SK-N-DZ (cell line): ENCODE measurements around the gene PCDHGB7. TPM values are rescaled to one million over a fixed set of nuclear protein-coding genes. Genes with fewer than 3 reads are reported as not detected.
"Not testable (repeated sequence)": the region's sequence is repeated elsewhere in the genome, so short reads cannot be mapped to it uniquely, and the experiment has no call there.

Source experiments
- DNase-seq: peaks from one replicate; pipeline ENCODE4 v3.0.0-alpha.2; 2015; ENCODE audit warnings: low spot score
- polyA plus RNA-seq, 2 experiments: library from polyadenylated mRNA; depleted of rRNA; stranded (reverse); fragments of >200 nt; gene quantifications; 2 replicates each; pipeline ENCODE4 v1.2.3, GENCODE V29; 2014

PCDHGB7 gene
- polyA plus RNA-seq (2014; cell fraction: cytosol; rRNA removed) = 0.56 and 0.78 TPM in 2 replicates
- polyA plus RNA-seq (2014; cell fraction: nucleus; rRNA removed) = 0.35 and 0.36 TPM in 2 replicates

DNA sequence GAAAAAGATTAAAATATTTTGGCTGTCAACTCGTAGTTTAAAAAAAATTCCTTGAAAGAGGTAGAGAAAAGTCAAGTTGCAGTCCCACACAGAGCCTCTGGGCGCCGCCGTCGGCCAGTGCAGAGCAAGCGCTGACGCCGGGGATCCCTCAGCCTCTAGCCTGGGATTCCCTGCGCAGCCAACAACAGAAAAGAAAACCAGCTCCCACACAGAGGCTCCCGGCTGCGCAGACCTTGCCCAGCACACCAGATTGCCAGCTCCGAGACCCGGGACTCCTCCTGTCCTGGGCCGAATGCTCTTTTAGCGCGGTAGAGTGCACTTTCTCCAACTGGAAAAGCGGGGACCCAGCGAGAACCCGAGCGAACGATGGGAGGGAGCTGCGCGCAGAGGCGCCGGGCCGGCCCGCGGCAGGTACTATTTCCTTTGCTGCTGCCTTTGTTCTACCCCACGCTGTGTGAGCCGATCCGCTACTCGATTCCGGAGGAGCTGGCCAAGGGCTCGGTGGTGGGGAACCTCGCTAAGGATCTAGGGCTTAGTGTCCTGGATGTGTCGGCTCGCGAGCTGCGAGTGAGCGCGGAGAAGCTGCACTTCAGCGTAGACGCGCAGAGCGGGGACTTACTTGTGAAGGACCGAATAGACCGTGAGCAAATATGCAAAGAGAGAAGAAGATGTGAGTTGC, at the start of gene PCDHGB7:
Gene PCDHGB7, plus strand, starts transcription at position 184 of the 679 bp plus-strand sequence. Its CDS starts 183 bp downstream, at position 367.
- DNase-seq = peak; percentile 29

DNA sequence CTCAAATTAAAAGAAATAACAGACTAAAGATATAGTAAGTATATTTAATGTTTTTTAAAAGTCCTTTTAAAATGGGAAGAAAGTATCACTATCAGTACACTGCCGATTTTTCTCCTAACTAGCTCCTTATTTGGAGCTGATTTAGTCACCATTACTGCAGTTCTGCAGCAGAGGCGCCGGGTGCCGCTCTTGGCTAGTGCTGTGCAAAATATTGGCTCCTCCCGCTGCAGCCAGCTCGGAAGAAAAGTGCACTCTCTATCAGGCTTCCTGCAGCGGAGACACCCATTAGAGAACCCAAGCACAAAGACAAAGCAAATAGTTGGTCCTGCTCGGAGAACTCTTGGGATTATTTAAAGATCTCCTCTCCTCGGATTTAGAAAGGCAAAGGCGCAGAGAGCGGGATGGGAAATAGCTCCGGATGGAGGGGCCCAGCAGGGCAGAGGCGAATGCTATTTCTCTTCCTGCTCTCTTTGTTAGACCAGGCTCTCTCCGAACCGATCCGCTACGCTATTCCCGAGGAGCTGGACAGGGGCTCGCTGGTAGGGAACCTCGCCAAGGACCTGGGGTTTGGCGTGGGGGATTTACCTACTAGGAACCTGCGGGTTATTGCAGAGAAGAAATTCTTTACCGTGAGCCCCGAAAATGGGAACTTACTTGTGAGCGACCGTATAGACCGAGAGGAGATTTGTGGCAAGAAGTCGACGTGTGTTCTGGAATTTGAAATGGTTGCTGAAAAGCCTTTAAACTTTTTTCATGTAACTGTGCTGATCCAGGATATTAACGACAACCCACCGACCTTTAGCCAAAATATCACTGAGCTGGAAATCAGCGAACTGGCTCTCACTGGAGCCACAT, 47.3 kb upstream of the PCDHGB7 start, which contains the start of gene PCDHGB3:
Gene PCDHGB3, plus strand, starts transcription at position 249 of the 855 bp plus-strand sequence. Its CDS starts 153 bp downstream, at position 402.
- no peak for DNase-seq

DNA sequence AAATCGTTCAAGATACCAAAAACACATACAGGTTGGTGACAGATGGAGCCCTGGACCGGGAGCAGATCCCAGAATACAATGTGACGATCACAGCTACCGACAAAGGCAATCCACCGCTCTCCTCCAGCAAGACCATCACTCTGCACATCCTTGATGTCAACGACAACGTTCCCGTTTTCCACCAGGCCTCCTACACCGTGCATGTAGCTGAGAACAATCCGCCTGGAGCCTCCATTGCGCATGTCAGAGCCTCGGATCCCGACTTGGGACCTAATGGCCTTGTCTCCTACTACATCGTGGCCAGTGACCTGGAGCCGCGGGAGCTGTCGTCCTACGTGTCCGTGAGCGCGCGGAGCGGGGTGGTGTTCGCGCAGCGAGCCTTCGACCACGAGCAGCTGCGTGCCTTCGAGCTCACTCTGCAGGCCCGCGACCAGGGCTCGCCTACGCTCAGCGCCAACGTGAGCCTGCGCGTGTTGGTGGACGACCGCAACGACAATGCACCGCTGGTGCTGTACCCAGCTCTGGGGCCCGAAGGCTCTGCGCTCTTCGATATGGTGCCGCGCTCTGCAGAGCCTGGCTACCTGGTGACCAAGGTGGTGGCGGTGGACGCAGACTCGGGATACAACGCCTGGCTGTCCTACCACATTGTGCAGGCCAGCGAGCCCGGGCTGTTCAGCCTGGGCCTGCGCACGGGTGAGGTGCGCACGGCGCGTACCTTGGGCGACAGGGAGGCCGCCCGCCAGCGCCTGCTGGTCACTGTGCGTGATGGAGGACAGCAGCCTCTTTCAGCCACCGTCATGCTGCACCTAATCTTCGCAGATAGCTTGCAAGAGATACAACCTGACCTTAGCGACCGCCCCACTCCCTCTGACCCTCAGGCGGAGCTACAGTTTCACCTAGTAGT, 45.7 kb upstream of the PCDHGB7 start:
- DNase-seq = no peak

DNA sequence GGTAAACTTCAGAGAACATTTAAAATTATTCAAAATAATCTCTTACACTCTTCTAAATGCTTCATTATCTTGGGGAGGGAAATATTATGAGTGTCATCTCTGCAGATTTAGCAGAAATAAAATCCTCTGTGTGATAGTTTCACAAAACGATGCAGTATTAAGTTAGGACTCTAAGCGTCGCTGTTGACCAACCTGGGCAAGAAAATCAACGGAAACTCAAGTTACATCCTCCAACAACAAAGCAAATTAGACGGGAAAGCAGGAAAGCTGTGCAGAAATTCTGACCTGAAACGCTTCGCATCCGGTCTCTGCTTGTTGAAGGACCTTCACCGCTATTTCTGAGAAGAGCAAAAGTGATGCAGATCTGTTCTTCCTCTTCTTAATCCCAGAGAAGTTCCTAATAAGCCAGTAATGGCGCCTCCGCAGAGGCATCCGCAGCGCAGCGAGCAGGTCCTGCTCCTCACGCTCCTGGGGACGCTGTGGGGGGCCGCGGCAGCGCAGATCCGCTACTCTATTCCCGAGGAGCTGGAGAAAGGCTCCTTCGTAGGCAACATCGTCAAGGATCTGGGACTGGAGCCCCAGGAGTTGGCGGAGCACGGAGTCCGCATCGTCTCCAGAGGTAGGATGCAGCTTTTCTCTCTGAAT, 43.7 kb upstream of the PCDHGB7 start, which contains the start of gene PCDHGA6:
Gene PCDHGA6, plus strand, starts transcription at position 219 of the 645 bp plus-strand sequence. Its CDS starts 193 bp downstream, at position 412.
- no peak for DNase-seq

DNA sequence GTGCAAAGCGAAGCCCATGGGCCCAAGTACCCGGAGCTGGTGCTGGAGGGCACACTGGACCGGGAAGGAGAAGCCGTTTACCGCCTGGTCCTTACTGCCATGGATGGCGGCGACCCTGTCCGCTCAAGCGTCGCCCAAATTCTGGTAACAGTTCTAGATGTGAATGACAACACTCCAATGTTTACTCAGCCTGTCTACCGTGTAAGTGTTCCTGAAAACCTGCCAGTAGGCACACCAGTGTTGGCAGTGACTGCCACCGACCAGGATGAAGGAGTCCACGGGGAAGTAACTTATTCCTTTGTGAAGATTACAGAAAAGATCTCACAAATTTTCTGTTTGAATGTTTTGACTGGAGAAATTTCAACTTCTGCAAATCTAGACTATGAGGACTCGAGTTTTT, 42.9 kb upstream of the PCDHGB7 start:
- no peak for DNase-seq

DNA sequence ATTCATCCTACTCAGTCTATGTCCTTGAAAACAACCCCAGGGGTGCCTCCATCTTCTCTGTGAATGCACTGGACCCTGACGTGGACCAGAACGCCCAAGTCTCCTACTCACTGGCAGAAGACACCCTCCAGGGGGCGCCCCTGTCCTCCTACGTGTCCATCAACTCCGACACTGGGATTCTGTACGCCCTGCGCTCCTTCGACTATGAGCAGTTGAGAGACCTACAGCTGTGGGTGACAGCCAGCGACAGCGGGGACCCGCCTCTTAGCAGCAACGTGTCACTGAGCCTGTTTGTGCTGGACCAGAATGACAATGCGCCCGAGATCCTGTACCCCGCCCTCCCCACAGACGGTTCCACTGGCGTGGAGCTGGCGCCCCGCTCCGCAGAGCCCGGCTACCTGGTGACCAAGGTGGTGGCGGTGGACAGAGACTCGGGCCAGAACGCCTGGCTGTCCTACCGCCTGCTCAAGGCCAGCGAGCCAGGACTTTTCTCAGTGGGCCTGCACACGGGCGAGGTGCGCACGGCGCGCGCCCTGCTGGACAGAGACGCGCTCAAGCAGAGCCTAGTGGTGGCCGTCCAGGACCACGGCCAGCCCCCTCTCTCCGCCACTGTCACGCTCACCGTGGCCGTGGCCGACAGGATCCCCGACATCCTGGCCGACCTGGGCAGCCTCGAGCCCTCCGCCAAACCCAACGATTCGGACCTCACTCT, 41.9 kb upstream of the PCDHGB7 start:
- not testable (repeated sequence) for DNase-seq

DNA sequence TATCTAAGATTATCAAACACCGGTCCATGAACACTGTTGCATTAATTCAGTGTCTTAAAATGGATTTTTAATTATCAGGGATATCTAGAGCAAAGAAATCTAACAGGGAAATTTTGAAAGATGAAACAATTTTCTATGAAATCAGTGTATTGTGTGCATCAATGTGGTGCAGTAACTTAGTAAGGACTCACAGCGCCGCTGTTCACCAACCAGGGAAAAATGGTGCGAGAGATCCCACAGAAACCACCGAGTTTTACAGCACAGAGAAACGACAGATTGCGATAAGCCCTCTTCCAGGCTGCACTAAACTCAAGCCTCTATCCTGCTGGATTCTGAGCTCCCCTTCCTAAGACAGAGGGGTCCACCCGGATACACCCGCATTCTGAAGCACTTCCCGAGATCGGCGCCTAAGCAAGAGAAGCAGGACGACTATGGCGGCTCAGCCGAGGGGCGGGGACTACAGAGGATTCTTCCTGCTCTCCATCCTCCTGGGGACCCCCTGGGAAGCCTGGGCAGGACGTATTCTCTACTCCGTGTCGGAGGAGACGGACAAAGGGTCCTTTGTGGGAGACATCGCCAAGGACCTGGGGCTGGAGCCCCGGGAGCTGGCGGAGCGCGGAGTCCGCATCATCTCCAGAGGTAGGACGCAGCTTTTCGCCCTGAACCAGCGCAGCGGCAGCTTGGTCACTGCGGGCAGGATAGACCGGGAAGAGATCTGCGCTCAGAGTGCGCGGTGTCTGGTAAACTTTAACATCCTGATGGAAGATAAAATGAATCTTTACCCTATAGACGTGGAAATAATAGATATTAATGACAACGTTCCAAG, 34.8 kb upstream of the PCDHGB7 start, which contains the start of gene PCDHGA7:
Gene PCDHGA7, plus strand, starts transcription at position 274 of the 826 bp plus-strand sequence. Its CDS starts 158 bp downstream, at position 432.
- no peak for DNase-seq

DNA sequence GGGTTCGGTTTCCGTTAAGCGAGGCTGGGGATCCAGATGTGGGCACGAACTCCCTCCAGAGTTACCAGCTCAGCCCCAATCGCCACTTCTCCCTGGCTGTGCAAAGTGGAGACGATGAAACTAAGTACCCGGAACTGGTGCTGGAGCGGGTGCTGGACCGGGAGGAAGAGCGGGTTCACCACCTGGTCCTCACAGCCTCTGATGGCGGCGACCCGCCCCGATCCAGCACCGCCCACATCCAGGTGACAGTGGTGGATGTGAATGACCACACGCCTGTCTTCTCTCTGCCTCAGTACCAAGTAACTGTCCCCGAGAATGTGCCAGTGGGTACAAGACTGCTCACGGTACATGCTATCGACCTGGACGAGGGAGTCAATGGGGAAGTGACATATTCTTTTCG, 34.1 kb upstream of the PCDHGB7 start:
- no peak for DNase-seq

DNA sequence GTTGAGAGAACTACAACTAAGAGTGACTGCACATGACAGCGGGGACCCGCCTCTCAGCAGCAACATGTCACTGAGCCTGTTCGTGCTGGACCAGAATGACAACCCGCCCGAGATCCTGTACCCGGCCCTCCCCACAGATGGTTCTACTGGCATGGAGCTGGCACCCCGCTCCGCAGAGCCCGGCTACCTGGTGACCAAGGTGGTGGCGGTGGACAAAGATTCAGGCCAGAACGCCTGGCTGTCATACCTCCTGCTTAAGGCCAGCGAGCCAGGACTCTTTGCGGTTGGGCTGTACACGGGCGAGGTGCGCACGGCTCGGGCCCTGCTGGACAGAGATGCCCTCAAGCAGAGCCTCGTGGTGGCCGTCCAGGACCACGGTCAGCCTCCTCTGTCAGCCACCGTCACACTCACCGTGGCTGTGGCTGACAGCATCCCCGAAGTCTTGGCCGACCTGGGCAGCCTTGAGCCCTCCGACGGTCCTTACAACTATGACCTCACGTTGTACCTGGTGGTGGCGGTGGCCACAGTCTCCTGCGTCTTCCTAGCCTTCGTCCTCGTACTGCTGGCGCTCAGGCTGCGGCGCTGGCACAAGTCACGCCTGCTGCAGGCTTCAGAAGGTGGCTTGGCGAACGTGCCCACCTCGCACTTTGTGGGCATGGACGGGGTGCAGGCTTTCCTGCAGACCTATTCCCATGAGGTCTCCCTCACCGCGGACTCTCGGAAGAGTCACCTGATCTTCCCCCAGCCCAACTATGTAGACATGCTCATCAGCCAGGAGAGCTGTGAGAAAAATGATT, 32.8 kb upstream of the PCDHGB7 start:
- DNase-seq = no peak

DNA sequence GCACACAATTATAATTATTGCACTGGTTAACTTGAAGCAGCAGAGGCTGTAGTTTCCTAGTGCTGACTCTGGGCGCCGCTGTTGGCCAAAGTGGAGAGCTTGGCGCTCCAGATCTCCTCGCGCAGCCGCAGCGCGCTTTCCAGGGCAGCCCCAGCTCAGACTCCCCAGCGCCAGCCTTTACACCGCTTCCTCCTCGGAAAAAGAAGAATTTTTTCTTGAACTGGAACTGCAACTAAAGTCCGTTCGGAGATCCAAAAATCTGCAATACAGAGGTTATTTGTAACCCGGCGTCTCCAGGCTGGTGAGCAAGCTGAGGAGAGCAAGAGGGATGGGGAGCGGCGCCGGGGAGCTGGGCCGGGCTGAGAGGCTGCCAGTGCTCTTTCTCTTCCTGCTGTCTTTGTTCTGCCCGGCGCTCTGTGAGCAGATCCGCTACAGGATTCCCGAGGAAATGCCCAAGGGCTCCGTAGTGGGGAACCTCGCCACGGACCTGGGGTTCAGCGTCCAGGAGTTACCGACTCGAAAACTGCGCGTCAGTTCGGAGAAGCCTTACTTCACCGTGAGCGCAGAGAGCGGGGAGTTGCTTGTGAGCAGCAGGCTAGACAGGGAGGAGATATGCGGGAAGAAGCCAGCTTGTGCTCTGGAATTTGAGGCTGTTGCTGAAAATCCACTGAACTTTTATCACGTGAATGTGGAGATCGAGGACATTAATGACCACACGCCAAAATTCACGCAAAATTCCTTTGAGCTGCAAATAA, 29.7 kb upstream of the PCDHGB7 start, which contains the start of gene PCDHGB4:
Gene PCDHGB4, plus strand, starts transcription at position 142 of the 755 bp plus-strand sequence. Its CDS starts 187 bp downstream, at position 329.
- not testable (repeated sequence) for DNase-seq

DNA sequence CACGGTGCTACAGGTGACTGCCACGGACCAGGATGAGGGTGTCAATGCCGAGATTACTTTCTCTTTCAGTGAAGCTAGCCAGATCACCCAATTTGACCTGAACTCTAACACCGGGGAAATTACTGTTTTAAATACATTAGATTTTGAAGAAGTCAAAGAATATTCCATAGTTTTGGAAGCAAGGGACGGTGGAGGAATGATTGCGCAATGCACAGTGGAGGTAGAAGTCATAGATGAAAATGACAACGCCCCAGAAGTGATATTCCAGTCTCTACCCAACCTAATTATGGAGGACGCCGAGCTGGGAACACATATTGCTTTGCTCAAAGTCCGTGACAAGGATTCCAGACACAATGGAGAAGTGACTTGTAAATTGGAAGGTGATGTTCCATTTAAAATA, 28.8 kb upstream of the PCDHGB7 start:
- DNase-seq = no peak

DNA sequence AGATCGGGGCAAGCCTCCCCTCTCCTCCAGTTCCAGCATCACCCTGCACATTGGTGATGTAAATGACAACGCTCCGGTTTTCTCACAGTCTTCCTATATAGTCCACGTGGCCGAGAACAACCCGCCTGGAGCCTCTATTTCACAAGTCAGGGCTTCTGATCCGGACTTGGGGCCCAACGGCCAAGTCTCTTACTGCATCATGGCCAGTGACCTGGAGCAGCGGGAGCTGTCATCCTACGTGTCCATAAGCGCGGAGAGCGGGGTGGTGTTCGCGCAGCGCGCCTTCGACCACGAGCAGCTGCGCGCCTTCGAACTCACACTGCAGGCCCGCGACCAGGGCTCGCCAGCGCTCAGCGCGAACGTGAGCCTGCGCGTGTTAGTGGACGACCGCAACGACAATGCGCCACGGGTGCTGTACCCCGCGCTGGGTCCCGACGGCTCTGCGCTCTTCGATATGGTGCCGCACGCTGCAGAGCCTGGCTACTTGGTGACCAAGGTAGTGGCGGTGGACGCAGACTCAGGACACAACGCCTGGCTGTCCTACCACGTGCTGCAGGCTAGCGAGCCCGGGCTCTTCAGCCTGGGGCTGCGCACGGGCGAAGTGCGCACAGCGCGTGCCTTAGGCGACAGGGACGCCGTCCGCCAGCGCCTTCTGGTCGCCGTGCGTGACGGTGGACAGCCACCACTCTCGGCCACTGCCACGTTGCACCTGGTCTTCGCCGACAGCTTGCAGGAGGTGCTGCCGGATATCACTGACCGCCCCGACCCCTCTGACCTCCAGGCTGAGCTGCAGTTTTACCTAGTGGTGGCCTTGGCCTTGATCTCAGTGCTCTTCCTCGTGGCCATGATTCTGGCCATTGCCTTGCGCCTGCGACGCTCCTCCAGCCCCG, 28.1 kb upstream of the PCDHGB7 start:
- no peak for DNase-seq

DNA sequence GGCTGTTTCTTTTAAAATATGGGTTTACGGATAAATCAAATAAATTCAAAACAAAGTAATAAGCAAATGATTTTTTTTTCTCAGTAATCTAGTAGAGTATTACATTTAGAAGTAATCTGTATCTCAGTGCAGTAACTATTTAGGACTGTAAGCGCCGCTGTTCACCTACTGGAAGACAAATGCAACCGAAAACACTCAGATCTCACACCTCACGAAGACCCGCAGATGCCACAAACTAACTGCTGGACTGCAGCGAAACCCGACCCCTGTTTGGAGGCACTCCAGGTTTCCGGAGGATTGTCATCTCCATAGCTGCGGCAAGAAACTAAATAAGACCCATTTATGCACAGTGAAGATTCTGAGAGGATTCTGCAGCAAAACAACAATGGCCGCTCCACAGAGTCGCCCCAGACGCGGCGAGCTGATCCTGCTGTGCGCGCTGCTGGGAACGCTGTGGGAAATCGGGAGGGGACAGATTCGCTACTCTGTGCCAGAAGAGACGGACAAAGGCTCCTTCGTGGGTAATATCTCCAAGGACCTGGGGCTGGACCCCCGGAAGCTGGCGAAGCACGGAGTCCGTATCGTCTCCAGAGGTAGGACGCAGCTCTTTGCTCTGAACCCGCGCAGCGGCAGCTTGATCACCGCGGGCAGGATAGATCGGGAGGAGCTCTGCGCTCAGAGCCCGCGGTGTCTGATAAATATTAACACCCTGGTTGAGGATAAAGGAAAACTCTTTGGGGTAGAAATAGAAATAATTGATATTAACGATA, 24.9 kb upstream of the PCDHGB7 start, which contains the start of gene PCDHGA8:
Gene PCDHGA8, plus strand, starts transcription at position 205 of the 770 bp plus-strand sequence. Its CDS starts 181 bp downstream, at position 386.
- DNase-seq = no peak

DNA sequence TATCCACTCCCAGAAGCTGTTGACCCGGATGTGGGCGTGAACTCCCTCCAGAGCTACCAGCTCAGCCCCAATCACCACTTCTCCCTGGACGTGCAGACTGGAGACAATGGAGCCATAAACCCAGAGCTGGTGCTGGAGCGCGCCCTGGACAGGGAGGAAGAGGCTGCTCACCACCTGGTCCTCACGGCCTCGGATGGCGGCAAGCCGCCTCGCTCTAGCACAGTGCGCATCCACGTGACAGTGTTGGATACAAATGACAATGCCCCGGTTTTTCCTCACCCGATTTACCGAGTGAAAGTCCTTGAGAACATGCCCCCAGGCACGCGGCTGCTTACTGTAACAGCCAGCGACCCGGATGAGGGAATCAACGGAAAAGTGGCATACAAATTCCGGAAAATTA, 24.2 kb upstream of the PCDHGB7 start:
- DNase-seq = no peak
